Measurements from ENCODE around the gene NR2C2. TPM values are rescaled to one million over a fixed set of nuclear protein-coding genes. Genes with fewer than 3 reads are reported as not detected.
A peak's percentile ranks its signal among the peaks of the same experiment; 100 is the strongest.

Gene NR2C2
- total and polyA plus RNA-seq, 2 of the 13 experiments (the other 11 are each of a cell fraction or from before 2014, with no cell fraction given) = 7.8 to 11.8 TPM

DNA sequence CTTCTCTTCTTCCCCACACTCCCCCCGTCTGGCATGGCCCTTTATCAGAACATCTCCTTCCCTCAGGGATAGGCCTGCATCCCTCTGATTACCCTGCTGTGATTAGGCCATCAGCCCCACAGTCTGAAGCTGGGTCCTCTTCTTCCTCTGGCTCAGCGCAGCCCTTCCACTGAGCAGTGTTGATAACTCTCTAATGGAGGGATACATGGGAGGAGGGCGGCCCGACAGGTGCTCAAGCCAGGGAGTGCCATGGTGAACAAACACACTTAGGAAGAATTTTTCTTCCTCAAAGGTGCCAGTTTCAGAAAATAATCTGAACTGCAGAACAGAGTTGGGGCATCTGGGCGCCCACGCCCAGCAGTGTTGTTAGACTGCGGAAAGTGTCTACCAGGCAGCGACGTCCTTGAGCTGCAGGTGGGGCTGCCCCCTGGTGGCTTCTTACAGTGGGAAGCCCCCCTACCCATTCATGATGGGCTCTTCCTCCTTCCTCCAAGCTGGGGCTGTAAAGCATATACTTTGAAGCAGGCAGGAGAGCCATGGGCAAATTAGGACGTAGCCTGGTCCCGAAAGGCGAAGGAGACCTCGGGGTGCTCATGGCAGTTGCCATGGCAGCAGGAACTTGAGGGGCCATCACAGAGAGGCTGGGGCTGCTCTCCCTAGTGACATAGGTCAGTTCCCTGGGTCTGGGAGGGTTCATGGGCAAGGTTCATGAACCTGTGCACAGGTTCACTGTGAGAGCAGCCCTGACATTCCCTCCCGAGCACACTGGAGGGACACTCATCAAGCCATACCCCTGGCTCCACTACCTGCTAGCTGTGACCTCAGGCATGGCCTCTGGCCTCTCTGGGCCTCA, 33.2 kb upstream of the NR2C2 start:
- Histone ChIP-seq H4K20me1 (ENCODE audit: insufficient read depth, low read length) (no peaks in the 10 kb centered on the region), H3K4me2 (ENCODE audit: low read depth, low read length) (no peak overlapping the region), H3K36me3 (replicated peaks in 1 of 2; ENCODE audit: control insufficient read depth in 1 of 2, insufficient read depth in 2 of 2, low read length in 2 of 2) (no peaks in the 10 kb centered on the region), H3K9ac (ENCODE audit: insufficient read depth, low read depth, low read length) (no peak overlapping the region), H3K9me3 (ENCODE audit: low read length) (no peaks in the 10 kb centered on the region), H2AFZ (ENCODE audit: low read length) (no peak overlapping the region), H3K4me1 (ENCODE audit: insufficient read depth, low read length) (no peaks in the 10 kb centered on the region), H3K27ac (ENCODE audit: extremely low read length, insufficient read depth, low read length) (no peak overlapping the region), H3K27me3 (ENCODE audit: control insufficient read depth in 1 of 2, insufficient read depth in 2 of 2, low read length in 2 of 2) (peaks cover 1 to 11% of the 10 kb centered on the region in 2 experiments; a peak in 1 of 5 replicates), H3K79me2 (ENCODE audit: insufficient read depth, low read length) (no peaks in the 10 kb centered on the region), H3K4me3 (replicated peaks in 1 of 3; ENCODE audit: insufficient read depth in 1 of 3, low read depth in 2 of 3, low read length in 3 of 3) (no peak overlapping the region)
- DNase-seq (ENCODE audit: low spot score) (no peak), FAIRE-seq (no peak), ATAC-seq (no peak)
- intact Hi-C loops (cut with micrococcal nuclease; ENCODE audit: unreplicated experiment) = no loop called here
- CTCF ChIA-PET (ENCODE audit: low intra/inter-chr PET ratio, low total read pairs) = no interaction called here
- in situ Hi-C loops (cut with HindIII; ENCODE audit: extremely low pct_ligation_motif_present, low pct_unique_long_range_greater_than_20kb) = no loop called here
- TF ChIP-seq ZNF557 (CRISPR knock-in tag; IDR thresholded peaks at IDR 0.05) (no peak), MYNN (CRISPR knock-in tag; IDR thresholded peaks at IDR 0.05; ENCODE audit: low read depth) (no peak), YY1 (IDR thresholded peaks at IDR 0.05; ENCODE audit: insufficient read depth, insufficient replicate concordance, low read depth, low read length) (no peak)
- TF ChIP-seq, protein P1, sequence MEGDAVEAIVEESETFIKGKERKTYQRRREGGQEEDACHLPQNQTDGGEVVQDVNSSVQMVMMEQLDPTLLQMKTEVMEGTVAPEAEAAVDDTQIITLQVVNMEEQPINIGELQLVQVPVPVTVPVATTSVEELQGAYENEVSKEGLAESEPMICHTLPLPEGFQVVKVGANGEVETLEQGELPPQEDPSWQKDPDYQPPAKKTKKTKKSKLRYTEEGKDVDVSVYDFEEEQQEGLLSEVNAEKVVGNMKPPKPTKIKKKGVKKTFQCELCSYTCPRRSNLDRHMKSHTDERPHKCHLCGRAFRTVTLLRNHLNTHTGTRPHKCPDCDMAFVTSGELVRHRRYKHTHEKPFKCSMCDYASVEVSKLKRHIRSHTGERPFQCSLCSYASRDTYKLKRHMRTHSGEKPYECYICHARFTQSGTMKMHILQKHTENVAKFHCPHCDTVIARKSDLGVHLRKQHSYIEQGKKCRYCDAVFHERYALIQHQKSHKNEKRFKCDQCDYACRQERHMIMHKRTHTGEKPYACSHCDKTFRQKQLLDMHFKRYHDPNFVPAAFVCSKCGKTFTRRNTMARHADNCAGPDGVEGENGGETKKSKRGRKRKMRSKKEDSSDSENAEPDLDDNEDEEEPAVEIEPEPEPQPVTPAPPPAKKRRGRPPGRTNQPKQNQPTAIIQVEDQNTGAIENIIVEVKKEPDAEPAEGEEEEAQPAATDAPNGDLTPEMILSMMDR (CRISPR knock-in tag; IDR thresholded peaks at IDR 0.05) = peak; percentile 34
- 70% methylated on average over 8 of the region's 14 CpGs for WGBS (ENCODE audit: low lambda C conversion rate)
- POLR2A ChIA-PET = no interaction called here
- no TSS peak for BruUV-seq (replicated peaks)

DNA sequence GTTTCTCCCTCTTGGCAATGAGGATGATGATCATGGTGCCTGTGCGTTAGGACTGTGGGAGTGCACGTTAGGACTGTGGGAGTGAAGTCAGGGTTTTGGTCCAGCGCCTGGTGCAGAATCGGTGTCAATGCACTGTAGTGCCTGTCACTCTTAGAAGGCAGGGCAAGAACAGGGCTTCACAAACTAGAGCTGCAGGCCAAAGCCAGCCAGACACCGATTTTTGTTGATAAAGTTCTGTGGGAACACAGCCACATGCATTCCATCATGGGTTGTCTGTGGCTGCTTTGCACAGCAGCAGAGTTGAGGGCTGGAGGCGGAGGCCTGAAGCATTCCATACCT, 32.6 kb upstream of the NR2C2 start:
- H3K9ac ChIP-seq (ENCODE audit: insufficient read depth, low read depth, low read length) = no peak overlapping the region
- ChIA-PET CTCF (ENCODE audit: low intra/inter-chr PET ratio, low total read pairs) (no interaction called here), POLR2A (no interaction called here)
- DNase-seq (ENCODE audit: low spot score) (no peak), ATAC-seq (no peak), FAIRE-seq (no peak)
- no TSS peak for BruUV-seq (replicated peaks)
- H4K20me1 ChIP-seq (ENCODE audit: insufficient read depth, low read length) = no peaks in the 10 kb centered on the region
- H3K27ac ChIP-seq (ENCODE audit: extremely low read length, insufficient read depth, low read length) = no peak overlapping the region
- peaks cover 1 to 11% of the 10 kb centered on the region in 2 experiments; a peak in 1 of 5 replicates for H3K27me3 ChIP-seq (ENCODE audit: control insufficient read depth in 1 of 2, insufficient read depth in 2 of 2, low read length in 2 of 2)
- H3K36me3 ChIP-seq (replicated peaks in 1 of 2; ENCODE audit: control insufficient read depth in 1 of 2, insufficient read depth in 2 of 2, low read length in 2 of 2) = no peaks in the 10 kb centered on the region
- intact Hi-C loops (cut with micrococcal nuclease; ENCODE audit: unreplicated experiment) (no loop called here), in situ Hi-C loops (cut with HindIII; ENCODE audit: extremely low pct_ligation_motif_present, low pct_unique_long_range_greater_than_20kb) (no loop called here)
- H3K9me3 ChIP-seq (ENCODE audit: low read length) = no peaks in the 10 kb centered on the region
- H3K4me1 ChIP-seq (ENCODE audit: insufficient read depth, low read length) = no peaks in the 10 kb centered on the region
- no peaks in the 10 kb centered on the region for H3K79me2 ChIP-seq (ENCODE audit: insufficient read depth, low read length)
- H3K4me3 ChIP-seq (replicated peaks in 1 of 3; ENCODE audit: insufficient read depth in 1 of 3, low read depth in 2 of 3, low read length in 3 of 3) = no peak overlapping the region
- no peak overlapping the region for H3K4me2 ChIP-seq (ENCODE audit: low read depth, low read length)
- no peak overlapping the region for H2AFZ ChIP-seq (ENCODE audit: low read length)
- WGBS (ENCODE audit: low lambda C conversion rate) = 32% methylated on average over 4 of the region's 6 CpGs
- TF ChIP-seq LCORL (IDR thresholded peaks at IDR 0.05) (no peak), LCORL (CRISPR knock-in tag; IDR thresholded peaks at IDR 0.05) (no peak), TOE1 (CRISPR knock-in tag; IDR thresholded peaks at IDR 0.05) (no peak), ZNF652 (CRISPR knock-in tag; IDR thresholded peaks at IDR 0.05; ENCODE audit: borderline replicate concordance, low read depth) (no peak), GTF3A (CRISPR knock-in tag; conservative IDR thresholded peaks at IDR 0.05) (no peak), MYC (CRISPR knock-in tag; IDR thresholded peaks at IDR 0.05; ENCODE audit: borderline replicate concordance) (no peak), HMGA1 (CRISPR knock-in tag; conservative IDR thresholded peaks at IDR 0.05) (no peak), ZNF143 (CRISPR knock-in tag; IDR thresholded peaks at IDR 0.05) (no peak), PAF1 (CRISPR knock-in tag; IDR thresholded peaks at IDR 0.05) (no peak)
- TF ChIP-seq, protein P2, sequence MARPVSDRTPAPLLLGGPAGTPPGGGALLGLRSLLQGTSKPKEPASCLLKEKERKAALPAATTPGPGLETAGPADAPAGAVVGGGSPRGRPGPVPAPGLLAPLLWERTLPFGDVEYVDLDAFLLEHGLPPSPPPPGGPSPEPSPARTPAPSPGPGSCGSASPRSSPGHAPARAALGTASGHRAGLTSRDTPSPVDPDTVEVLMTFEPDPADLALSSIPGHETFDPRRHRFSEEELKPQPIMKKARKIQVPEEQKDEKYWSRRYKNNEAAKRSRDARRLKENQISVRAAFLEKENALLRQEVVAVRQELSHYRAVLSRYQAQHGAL (CRISPR knock-in tag; IDR thresholded peaks at IDR 0.05; ENCODE audit: not compliant biosample characterization) = no peak
- TF ChIP-seq, protein P3, sequence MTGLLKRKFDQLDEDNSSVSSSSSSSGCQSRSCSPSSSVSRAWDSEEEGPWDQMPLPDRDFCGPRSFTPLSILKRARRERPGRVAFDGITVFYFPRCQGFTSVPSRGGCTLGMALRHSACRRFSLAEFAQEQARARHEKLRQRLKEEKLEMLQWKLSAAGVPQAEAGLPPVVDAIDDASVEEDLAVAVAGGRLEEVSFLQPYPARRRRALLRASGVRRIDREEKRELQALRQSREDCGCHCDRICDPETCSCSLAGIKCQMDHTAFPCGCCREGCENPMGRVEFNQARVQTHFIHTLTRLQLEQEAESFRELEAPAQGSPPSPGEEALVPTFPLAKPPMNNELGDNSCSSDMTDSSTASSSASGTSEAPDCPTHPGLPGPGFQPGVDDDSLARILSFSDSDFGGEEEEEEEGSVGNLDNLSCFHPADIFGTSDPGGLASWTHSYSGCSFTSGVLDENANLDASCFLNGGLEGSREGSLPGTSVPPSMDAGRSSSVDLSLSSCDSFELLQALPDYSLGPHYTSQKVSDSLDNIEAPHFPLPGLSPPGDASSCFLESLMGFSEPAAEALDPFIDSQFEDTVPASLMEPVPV (CRISPR knock-in tag; IDR thresholded peaks at IDR 0.05) = no peak
